ENCODE measurements around the gene TCF20.
A peak's percentile ranks its signal among the peaks of the same experiment; 100 is the strongest.

DNA sequence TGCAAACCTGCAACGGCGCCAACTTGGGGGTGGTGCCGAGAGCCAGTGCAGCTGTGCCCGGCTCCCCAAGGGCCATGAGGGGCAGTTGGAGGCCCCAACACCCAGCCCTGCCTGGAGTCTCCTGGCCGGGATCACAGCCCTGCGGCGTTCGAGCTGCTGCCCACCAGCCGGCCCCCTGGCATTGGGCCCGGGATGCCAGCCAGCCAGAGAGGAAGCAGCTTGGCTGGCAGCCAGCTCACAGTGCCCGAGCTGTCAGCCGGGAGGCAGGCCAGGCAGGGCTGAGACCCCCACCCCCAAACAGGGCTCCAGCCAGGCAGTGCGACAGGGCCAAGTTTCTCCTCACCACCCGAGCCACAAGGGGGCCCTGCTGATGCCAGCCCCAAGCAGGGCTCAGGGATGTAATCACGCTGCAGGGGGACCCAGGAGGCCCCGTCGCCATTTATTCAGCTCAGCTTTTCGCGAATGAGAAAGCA lies 26.0 kb upstream of the TCF20 start:
- TF ChIP-seq TAF1 (IDR thresholded peaks at IDR 0.05; ENCODE audit: borderline replicate concordance, low read depth, low read length): no peak
- TF ChIP-seq ELF1 (IDR thresholded peaks at IDR 0.05): no peak
- TF ChIP-seq, protein P1, sequence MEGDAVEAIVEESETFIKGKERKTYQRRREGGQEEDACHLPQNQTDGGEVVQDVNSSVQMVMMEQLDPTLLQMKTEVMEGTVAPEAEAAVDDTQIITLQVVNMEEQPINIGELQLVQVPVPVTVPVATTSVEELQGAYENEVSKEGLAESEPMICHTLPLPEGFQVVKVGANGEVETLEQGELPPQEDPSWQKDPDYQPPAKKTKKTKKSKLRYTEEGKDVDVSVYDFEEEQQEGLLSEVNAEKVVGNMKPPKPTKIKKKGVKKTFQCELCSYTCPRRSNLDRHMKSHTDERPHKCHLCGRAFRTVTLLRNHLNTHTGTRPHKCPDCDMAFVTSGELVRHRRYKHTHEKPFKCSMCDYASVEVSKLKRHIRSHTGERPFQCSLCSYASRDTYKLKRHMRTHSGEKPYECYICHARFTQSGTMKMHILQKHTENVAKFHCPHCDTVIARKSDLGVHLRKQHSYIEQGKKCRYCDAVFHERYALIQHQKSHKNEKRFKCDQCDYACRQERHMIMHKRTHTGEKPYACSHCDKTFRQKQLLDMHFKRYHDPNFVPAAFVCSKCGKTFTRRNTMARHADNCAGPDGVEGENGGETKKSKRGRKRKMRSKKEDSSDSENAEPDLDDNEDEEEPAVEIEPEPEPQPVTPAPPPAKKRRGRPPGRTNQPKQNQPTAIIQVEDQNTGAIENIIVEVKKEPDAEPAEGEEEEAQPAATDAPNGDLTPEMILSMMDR (IDR thresholded peaks at IDR 0.05): peak; percentile 28; the same call in 1 of the 2 replicates
- TF ChIP-seq SMC3 (IDR thresholded peaks at IDR 0.05; ENCODE audit: low read depth, low read length): peak; percentile 41; the same call in 1 of the 2 replicates

Measured in SK-N-SH (cell line).